Right ventricle myocardium superior (tissue), 1 donor: ENCODE data around the gene DAGLB. TPM values are rescaled to one million over a fixed set of nuclear protein-coding genes. Genes with fewer than 3 reads are reported as not detected.
A peak's percentile ranks its signal among the peaks of the same experiment; 100 is the strongest.

Experiments used
- ATAC-seq: fragments of 200-7000 bp; cut with Tn5 transposase; one replicate; pipeline ENCODE4 v1.9.1; 2020; ENCODE audit warnings: mild to moderate bottlenecking; ENCODE audit not compliant: poor library complexity
- DNase-seq: peaks from one replicate; pipeline ENCODE4 v3.0.0-alpha.2; 2020
- intact Hi-C: fragments of 100-400 bp; cut with DNase I; formaldehyde crosslinking; loops from one replicate; pipeline ENCODE4 v1.11.2; 2022
- total RNA-seq: library from RNA; stranded (reverse); fragmentation: NEBNext Ultra II Directional; extraction: Animal tissue kit (Norgen Biotek cat#: 25700); gene quantifications from one replicate; pipeline ENCODE4 v1.2.1, GENCODE V29; 2021
- donor health status: DM: no; HTN: yes; CAD: no; lungs with severe emphysema.

The DAGLB gene
- total RNA-seq, 1 donor from 2014 or later: 8.1 TPM

DNA sequence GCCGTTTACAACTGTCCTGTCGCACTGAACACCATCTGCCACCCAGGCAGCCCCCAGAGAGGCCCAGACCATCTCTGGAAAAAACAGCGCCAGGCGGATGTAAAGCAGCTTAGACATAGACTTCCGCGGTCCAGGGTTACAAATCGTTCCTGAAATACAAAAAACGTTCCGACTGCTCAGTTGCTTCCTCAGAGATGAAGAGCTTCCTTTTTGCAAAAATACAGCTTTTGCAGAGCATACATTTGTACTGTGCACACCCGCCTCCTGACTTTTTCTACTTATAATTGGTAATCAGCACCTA lies 11.4 kb downstream of the DAGLB start:
- DNase-seq (no peak), ATAC-seq (peak; percentile 41)
- intact Hi-C loops: loop anchor here (10.0 kb wide), 2 partner anchors 52 to 442 kb away; no protein-coding TSS in a partner anchor

DNA sequence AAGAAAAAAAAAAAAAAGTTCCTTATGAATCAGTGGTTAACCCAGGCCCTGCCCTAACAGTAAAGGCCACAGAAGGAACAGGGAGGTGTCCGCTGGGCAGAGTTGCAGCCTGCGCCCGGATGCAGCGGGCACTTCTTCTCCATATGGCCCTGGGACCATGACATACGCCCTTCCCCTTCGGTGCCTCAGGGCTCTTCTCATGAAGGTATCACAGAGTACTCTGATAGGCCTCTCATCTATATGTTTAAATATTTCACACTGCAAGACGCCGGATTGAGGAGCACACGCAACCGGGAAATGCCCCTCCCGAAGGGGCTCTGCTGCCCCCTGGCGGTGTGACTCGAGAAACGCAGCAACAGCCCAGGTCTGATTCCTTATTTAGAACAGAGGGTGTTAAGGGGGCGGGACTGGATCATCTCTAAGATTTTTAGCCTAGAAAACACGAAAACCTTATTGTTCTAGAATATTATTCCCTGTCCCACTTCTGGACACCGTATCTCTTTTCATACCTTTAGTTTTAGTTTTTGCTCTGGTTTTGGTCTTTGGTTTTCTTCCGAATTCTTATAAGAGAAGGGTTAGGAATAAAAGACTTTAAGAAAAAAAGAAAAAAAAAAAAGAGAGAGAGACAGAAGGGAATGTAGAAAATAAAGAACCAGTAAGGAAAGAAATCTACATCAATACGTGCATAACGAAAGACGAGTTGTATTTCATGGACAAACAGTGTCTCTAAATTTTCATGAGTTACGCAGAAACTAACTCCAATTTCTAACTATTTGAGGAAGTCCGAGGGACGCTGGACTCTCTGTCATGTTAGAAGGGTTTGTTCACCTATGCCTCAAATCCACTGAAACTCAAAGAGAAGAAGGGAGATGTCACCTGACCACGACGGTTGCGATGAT lies 12.0 kb downstream of the DAGLB start:
- intact Hi-C loops: loop anchor here (10.0 kb wide), 2 partner anchors 51 to 441 kb away; no protein-coding TSS in a partner anchor
- DNase-seq (peak; percentile 85), ATAC-seq (peak; percentile 90)

DNA sequence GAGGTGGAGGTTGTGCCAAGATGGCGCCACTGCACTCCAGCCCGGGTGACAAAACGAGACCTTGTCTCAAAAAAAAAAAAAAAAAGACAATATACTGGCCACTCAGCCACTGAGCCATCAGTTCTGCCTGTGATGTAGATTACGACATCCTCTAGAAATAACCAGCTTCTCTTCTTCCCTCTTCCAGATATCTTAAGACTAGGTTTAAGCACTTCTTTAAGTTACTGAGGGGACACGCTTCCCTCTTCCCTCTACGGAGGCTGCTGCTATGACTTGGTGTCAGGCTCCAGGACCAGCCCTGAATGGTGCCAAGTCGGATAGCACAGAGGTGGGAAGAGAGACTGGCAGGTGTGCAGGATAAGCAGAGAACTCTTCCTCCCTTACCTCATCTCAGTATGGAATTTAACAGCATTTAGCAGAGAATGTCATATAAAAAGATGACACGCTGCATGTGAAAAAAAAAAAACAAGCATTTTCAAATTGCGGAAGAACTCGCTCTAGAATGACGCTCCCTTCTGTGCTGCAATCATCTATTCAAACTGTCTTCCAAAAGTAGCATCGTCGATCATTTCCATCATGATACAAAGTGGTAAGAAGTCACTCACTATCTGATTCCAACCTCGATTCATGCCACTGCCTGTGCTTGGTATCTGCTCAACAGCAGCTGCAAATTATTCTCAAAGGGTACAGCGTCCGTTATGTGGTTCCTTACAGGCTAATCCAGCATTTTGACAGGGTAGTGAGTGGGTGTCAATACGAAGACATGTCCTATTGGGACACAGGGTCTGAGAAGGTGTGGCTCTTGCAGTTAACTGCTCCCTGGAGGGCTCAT lies 13.8 kb downstream of the DAGLB start:
- intact Hi-C loops: loop anchor here (10.0 kb wide), 2 partner anchors 49 to 439 kb away; no protein-coding TSS in a partner anchor
- DNase-seq (no peak), ATAC-seq (peak; percentile 9)

DNA sequence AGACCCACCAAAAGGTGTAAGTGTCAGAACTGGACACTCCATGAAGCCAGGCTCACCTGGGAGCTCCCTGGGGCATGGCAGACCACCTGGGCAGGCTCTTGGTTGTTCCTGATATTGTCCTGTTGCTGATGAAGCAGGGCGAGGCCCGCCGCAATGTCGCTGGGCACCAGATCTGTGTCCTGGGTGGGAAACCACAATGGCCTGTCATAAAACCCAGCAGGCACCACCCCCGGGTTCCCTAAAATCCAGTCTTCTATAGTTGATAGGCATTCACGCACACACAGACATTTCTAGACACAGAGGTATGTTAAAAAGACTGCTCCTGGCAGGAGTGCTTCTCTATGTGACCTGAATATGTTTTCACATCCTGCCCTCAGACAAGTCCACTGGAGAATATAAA lies 15.0 kb downstream of the DAGLB start:
- intact Hi-C loops: loop anchor here (10.0 kb wide), 2 partner anchors 48 to 438 kb away; no protein-coding TSS in a partner anchor
- ATAC-seq: no peak
- DNase-seq: no peak

DNA sequence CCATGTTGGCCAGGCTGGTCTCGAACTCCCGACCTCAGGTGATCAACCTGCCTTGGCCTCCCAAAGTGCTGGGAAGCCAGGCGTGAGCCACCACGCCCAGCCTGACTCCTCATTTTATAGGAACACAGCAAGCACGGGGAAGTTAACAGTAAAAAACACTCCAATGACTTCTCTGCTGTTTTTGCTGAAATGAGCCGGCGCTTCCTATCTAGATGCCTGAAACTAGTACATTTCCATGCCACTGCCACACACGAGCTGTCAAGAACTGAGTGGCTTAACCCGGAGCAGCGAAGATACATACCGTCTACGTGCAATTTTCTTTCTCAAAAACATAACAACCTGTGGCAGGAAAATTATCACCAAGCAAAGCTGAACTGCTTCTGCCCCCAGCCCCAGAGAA lies 16.8 kb downstream of the DAGLB start:
- intact Hi-C loops: loop anchor here (10.0 kb wide), 2 partner anchors 46 to 436 kb away; no protein-coding TSS in a partner anchor
- ATAC-seq (no peak), DNase-seq (no peak)

DNA sequence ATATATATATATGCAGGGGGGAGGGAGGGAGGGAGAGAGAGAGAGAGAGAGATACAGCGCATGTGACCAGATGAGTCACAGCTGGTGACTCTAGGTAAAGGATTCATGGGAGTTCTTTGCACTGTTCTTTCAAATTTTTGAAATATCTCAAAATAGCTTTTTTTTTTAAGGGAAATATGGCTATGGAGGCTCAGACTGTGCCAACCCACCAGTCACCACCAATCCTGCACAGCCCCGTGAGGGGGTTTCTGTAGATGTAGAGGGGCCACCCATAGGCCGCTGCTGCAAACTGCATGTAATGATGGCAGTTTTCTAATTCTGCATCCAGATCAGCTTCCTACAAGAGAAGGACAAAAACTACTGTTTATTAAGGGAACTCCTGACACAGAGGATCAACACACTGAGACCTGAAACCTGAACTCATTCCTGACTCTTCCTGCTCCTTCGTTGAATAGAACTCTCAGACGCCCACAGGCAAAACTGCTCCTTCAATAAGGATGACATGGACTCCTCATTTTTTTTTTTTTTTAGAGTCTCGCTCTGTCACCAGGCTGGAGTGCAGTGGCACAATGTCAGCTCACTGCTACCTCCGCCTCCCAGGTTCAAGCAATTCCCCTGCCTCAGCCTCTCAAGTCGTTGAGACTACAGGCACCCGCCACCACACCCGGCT lies 17.3 kb downstream of the DAGLB start:
- ATAC-seq (no peak), DNase-seq (no peak)
- intact Hi-C loops: loop anchor here (10.0 kb wide), 2 partner anchors 46 to 436 kb away; no protein-coding TSS in a partner anchor

DNA sequence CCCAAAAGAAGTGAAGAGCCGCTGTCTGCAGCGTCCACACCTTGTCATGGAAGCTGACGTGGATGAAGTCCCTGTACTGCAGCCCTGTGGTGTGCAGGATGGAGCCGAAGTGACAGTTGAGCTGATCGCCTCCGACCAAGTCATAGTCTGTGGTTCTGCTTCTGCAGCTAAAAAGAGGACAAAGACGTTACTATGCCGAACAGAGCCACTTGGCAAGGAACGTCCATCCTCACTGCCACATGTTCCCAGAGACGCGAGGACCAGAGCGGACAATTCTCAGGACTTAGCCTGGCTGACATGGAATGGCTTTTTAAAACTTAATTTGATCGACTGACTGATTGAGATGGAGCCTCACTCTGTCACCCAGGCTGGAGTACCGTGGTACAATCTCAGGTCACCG lies 21.8 kb downstream of the DAGLB start:
- intact Hi-C loops: no loop called here
- ATAC-seq: no peak

DNA sequence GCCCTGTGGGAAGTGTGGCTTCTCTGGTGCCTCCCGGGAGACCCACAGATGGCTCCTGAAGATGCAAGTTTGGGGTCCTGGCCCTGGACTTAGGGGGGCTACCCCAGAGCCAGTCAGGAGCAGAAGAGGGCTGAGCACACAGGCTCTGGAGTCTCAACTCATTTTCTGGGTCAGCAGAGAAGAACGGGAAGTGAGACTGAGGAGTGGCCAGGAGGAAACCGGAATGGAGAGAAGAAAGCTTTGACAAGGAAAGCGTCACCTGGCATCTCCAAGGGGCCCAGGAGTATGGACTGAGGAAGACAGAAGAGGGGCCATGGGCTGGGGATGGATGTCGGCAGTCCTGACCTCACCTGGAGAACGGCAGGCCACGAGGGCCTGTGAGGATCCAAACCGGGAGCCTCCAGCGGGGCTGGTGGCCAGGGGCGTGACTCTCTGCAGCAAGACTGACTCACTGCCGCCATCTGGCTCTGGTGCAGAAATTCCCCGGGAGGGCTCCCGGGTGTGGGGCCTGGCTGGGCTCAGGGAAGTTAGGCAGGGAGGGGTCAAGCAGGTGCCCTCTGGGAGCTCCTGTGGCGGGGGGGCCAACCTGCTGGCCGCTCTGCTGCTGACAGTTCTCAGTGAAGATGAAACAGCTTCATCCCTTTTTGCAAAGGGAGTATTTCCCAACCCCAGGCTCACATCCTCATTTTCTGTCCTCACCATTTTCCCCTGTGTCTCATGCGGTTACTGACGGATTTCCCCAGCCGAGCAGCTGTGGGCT lies 23.6 kb downstream of the DAGLB start:
- peak; percentile 54 for ATAC-seq
- intact Hi-C loops: no loop called here
- peak; percentile 57 for DNase-seq

More for the DNA sequence above, 21.8 kb downstream of the DAGLB start:
- DNase-seq: no peak

DNA sequence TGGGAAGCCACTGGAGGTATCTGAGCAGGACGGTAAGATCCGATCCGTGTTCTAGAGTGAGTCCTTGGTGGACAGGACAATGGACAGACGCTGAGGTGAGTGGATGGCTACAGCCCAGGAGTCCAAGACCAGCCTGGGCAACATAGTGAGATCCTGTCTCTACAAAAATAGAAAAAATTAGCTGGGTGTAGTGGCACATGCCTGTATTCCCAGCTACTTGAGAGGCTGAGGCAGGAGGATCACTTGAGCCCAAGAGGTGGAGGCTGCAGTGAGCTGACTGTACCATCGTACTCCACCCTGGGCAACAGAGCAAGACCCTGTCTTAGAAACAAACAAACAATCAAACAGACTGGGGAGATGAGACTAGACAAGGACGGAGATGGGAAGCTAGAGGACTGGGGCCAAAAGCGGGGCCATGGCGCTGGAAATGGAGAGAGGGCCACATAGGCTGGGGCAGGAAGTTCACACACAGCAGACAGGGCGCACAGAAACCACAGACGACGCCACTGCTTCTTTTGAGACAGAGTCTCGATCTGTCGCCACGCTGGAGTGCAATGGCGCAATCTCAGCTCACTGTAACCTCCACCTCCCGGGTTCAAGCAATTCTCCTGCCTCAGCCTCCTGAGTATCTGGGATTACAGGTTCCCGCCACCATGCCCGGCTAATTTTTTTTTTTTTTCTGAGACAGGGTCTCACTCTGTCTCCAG lies 24.7 kb downstream of the DAGLB start:
- peak; percentile 72 for DNase-seq
- ATAC-seq: peak; percentile 28

DNA sequence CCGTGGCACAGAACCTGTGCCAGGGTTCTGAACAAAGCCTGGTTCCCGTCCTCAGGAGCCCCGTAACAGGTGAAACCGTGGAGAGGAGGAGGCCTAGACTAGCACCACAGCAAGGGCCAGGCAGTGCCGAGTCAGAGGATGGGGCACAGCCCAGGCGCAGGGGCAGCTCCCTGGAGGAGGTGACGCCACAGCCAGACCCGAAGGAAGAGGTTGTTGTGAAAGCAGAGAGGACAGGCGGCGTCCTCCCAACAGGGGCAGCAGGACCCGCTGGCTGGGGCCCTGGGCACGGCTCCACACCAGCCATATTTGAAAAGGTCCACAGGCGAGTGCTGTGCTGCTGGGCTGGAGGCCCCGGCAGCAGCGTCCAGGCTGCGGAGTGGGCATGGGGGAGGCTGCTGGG lies 25.7 kb downstream of the DAGLB start:
- intact Hi-C loops: no loop called here
- ATAC-seq (no peak), DNase-seq (no peak)

More for the DNA sequence above, 24.7 kb downstream of the DAGLB start:
- intact Hi-C loops: no loop called here

DNA sequence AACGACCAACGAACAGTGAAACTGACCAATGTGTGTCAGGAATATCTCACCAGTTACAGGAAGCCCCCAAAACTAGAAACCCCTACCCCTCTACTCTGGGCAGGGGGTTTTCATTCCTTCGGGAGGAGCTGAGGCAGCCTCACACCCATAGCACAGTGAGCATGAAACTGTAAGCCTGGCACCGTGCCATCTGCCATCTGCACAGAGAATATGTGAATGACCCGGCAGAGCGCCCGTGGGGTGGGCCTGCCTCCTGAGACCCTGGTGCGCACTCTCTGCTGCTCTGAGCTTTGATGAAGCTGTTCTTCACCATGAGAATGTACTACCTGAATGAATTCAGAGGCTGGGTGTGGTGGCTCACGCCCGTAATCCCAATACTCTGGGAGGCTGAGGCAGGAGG lies 27.1 kb downstream of the DAGLB start:
- ATAC-seq: no peak
- no peak for DNase-seq
- intact Hi-C loops: no loop called here

DNA sequence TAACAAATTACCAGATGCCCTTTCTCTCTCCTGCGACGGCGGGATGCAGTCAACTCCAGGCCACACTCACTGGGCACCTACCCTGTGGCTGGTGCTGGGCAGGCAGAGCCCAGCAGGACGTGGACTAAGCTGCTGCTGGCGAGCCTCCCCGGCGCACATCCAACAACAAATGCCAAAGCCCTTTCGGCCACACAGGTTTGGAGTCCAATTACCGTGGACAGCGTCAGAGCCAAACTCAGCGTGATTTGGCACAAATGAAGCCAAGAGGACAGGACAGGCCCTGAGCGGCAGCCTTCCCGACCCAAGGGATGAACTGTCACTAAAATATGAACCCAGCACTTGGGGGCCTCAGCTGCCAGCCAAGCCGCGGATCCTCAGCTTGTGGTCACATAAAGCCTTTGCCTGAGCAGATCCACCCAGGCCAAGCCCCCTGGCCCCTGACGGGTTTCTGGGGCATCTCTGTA lies 28.4 kb downstream of the DAGLB start:
- no peak for DNase-seq

DNA sequence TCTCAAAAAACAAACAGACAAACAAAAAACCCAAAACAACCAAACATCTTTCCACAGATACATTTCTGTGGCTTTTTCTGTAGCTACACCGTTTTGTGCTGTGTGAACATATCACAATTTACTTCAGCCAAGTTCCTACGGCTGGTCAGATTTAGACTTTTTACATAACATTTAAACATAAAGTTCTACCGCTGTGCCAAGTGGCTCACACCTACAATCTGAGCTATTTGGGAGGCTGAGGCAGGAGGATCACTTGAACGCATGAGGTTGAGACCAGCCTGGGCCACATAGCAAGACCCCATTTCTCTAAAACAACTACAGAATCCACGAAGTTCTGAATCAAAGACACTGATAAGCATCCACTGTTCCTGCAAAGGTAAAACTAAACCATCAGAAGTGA lies 30.3 kb downstream of the DAGLB start:
- DNase-seq (no peak), ATAC-seq (no peak)
- intact Hi-C loops: no loop called here

More for the DNA sequence above, 28.4 kb downstream of the DAGLB start:
- ATAC-seq: peak; percentile 85
- intact Hi-C loops: no loop called here

DNA sequence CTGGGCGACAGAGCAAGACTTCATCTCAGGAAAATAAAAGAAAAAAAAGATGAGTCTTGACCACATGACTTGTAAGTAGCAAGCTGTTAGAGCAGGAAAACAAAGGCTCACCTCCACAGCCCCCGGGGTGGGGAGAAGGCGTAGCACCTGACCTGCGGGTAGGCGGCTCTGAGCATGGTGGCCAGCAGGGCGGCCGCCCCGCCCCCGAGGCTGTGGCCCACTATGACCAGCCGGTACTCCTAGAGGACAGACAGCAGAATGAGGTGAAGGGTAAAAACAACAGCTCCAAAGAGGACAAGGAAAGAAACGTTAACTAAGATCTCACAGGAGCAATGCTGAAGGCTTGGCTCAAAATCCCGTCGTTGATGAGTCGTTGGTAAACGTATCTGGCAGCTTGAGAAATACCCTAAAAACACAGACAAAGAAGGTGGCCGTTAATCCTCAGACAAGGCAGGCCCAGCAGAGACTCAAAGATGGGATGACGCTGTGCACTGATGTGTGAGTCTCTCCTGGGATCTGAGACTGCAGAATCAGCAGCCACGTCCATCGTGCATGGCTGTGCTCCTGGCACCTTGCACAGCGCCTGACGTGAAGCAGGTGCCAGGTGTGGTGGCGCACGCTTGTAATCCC lies 31.1 kb downstream of the DAGLB start:
- DNase-seq: no peak
- no peak for ATAC-seq
- intact Hi-C loops: no loop called here

DNA sequence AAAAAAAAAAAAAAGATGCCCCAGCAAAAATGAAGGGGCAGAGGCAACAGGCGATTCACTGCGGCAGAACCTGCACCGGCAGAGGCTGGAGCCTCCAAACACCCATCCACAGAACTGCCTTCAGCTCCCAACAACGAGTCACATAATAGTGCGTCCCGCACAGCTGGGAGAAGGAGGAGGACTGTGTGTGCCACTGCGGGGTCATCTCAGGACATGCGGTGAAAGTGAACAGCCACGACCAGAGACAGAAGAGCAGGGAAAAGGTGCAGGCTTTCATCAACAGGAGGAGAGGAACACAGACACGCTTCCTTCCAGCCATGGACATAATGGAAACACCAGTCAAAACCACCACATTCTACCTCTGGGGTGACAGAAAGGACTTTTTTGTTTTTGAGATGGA lies 34.1 kb downstream of the DAGLB start:
- intact Hi-C loops: no loop called here
- ATAC-seq (no peak), DNase-seq (no peak)

DNA sequence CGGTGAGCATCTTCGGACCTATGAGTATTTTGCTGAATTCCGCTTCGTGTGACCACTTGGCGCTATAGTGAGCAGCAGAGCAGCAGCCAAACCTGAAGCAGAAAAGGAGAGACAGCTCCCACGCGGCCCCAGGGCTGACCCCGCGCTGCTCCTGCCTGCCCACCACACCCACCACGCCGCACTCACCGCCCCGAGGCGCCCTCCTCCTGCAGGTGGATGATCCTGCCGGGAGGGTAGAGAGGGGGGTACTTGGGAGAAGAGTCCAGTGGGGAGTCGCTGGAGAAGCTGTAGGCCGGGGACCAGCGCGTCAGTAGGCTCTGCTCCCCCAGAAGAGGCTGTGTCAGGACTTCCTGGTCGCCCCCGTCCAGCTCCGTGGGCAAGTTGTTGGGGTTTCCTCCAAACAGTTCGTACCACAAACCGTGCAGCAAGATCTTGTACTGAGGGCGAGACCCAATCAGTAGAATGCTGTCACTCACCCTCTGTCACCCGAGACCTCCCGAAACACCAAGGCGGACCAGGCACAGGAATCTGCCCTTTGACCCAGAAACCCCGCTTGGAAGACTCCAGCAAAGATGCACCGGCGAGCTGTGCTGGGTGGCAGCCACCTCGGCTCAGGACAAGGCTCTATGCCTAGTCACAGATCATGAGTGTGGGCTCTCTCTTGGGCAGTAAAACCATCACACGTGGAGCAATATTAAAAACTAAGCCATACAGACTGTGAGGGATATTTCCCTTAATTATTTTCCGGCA lies 37.6 kb downstream of the DAGLB start:
- DNase-seq (no peak), ATAC-seq (peak; percentile 5)
- intact Hi-C loops: no loop called here
